Measurements from ENCODE around the gene RAX2. TPM values are rescaled to one million over a fixed set of nuclear protein-coding genes. Genes with fewer than 3 reads are reported as not detected.

Gene RAX2
- total and polyA plus RNA-seq, 9 of the 15 experiments (the other 6 are each of a cell fraction or from before 2014, with no cell fraction given): not detected

GRCh38 chr19:3761382-3762129, 10.5 kb downstream of the RAX2 start, which contains the start of gene APBA3 (continued):
- TF ChIP-seq, protein P1, sequence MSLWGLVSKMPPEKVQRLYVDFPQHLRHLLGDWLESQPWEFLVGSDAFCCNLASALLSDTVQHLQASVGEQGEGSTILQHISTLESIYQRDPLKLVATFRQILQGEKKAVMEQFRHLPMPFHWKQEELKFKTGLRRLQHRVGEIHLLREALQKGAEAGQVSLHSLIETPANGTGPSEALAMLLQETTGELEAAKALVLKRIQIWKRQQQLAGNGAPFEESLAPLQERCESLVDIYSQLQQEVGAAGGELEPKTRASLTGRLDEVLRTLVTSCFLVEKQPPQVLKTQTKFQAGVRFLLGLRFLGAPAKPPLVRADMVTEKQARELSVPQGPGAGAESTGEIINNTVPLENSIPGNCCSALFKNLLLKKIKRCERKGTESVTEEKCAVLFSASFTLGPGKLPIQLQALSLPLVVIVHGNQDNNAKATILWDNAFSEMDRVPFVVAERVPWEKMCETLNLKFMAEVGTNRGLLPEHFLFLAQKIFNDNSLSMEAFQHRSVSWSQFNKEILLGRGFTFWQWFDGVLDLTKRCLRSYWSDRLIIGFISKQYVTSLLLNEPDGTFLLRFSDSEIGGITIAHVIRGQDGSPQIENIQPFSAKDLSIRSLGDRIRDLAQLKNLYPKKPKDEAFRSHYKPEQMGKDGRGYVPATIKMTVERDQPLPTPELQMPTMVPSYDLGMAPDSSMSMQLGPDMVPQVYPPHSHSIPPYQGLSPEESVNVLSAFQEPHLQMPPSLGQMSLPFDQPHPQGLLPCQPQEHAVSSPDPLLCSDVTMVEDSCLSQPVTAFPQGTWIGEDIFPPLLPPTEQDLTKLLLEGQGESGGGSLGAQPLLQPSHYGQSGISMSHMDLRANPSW (CRISPR knock-in tag; IDR thresholded peaks at IDR 0.05): peak; percentile 85; the same call in 1 of the 2 replicates
- TF ChIP-seq PHB (CRISPR knock-in tag; IDR thresholded peaks at IDR 0.05) (no peak), KHSRP (IDR thresholded peaks at IDR 0.05) (no peak), MCM5 (IDR thresholded peaks at IDR 0.05; ENCODE audit: low read depth) (no peak), POLR3A (IDR thresholded peaks at IDR 0.05; ENCODE audit: borderline replicate concordance, extremely low read depth, insufficient read depth, insufficient read length) (no peak), GTF2E2 (tag; IDR thresholded peaks at IDR 0.05) (no peak; the same call in 1 of the 2 replicates), RFX5 (IDR thresholded peaks at IDR 0.05; ENCODE audit: low read depth, low read length) (no peak), TEAD2 (tag; IDR thresholded peaks at IDR 0.05) (no peak), ATF7 (IDR thresholded peaks at IDR 0.05) (peak; percentile 75), BCOR (IDR thresholded peaks at IDR 0.05) (peak; percentile 81), ZNF699 (CRISPR knock-in tag; IDR thresholded peaks at IDR 0.05; ENCODE audit: insufficient replicate concordance) (no peak), NELFE (IDR thresholded peaks at IDR 0.05; ENCODE audit: insufficient read depth, insufficient read length) (no peak), E2F3 (CRISPR knock-in tag; IDR thresholded peaks at IDR 0.05) (0 out of 2 replicates have a peak, but pooled peaks have one; percentile 33), NCOA6 (IDR thresholded peaks at IDR 0.05) (peak; percentile 85), NCOA4 (IDR thresholded peaks at IDR 0.05; ENCODE audit: partially characterized antibody) (no peak), ZEB2 (IDR thresholded peaks at IDR 0.05) (peak; percentile 97), ZSCAN29 (IDR thresholded peaks at IDR 0.05) (0 out of 2 replicates have a peak, but pooled peaks have one; percentile 42), BDP1 (IDR thresholded peaks at IDR 0.05; ENCODE audit: insufficient read depth, insufficient read length) (no peak), TEAD1 (CRISPR knock-in tag; IDR thresholded peaks at IDR 0.05) (peak; percentile 34 to 52; a peak in 1 of 4 replicates)
- TF ChIP-seq, protein P2, sequence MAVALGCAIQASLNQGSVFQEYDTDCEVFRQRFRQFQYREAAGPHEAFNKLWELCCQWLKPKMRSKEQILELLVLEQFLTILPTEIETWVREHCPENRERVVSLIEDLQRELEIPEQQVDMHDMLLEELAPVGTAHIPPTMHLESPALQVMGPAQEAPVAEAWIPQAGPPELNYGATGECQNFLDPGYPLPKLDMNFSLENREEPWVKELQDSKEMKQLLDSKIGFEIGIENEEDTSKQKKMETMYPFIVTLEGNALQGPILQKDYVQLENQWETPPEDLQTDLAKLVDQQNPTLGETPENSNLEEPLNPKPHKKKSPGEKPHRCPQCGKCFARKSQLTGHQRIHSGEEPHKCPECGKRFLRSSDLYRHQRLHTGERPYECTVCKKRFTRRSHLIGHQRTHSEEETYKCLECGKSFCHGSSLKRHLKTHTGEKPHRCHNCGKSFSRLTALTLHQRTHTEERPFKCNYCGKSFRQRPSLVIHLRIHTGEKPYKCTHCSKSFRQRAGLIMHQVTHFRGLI (CRISPR knock-in tag; IDR thresholded peaks at IDR 0.05): no peak
- TF ChIP-seq, protein P3, sequence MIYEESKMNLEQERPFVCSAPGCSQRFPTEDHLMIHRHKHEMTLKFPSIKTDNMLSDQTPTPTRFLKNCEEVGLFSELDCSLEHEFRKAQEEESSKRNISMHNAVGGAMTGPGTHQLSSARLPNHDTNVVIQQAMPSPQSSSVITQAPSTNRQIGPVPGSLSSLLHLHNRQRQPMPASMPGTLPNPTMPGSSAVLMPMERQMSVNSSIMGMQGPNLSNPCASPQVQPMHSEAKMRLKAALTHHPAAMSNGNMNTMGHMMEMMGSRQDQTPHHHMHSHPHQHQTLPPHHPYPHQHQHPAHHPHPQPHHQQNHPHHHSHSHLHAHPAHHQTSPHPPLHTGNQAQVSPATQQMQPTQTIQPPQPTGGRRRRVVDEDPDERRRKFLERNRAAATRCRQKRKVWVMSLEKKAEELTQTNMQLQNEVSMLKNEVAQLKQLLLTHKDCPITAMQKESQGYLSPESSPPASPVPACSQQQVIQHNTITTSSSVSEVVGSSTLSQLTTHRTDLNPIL (CRISPR knock-in tag; IDR thresholded peaks at IDR 0.05): no peak

All from K562 (cell line).